GM19455 (cell line): Measurements from ENCODE around the gene SOCS2.
"Not testable (repeated sequence)": the region's sequence is repeated elsewhere in the genome, so short reads cannot be mapped to it uniquely, and the experiment has no call there.

Source experiments
- ATAC-seq: cut with Tn5 transposase; IDR thresholded peaks from one replicate; pipeline ENCODE4 v1.9.1; 2021; ENCODE audit not compliant: unreplicated experiment

Gene SOCS2

DNA sequence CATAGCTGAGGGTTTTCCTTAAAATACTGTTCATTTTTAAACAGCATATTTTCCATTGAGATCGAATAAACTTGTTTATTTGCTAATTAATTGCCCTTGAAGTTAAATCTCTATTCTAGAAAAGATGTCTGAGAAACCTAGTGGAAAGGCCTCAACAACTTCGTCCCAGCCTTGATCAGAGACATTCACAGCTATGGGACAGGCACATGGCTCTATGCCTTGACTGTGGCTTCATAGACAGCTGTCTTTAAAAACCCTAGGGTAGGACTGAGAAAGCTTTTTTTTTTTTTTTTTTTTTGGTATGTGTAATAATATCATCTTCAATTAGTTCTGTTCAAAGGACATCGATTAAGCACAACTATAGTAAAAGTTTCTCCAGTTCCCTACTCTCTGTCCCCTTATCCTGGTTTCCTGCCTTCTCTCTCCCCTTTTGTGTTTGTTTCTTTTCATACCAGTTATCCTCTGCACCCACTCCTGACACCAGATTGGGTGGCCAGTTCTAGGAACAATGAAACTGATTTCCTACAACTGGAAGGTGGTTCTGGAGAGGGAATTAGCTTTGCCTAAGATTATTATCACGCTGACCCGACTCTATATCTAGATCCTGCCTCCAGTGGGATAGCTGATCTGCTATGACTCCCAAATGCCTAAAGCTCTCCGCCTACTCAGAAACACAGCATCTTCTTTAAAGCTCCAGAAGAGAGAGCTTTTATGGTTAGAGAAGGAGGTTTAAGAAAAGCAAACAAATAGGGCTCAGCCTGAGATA lies 20.3 kb downstream of the SOCS2 start:
- ATAC-seq, result no peak

DNA sequence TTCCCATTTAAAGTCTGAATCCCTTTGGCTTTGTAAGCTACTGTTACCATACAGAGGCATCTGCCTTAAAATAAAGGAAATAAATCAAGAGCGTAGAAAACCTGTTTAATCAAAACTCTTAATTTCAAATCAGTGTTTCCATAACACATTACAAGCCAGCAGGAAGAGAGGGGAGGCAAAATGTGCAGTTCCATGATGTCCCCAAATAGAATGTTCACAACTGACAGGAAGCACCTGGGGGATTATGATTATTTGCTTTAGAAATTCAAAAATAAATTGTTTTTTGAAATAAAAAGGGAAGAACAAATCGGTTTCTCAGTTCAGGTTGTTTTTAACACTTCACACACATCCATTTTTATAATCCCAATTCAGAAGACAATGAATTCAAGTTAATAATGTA lies 21.4 kb downstream of the SOCS2 start:
- no peak for ATAC-seq

DNA sequence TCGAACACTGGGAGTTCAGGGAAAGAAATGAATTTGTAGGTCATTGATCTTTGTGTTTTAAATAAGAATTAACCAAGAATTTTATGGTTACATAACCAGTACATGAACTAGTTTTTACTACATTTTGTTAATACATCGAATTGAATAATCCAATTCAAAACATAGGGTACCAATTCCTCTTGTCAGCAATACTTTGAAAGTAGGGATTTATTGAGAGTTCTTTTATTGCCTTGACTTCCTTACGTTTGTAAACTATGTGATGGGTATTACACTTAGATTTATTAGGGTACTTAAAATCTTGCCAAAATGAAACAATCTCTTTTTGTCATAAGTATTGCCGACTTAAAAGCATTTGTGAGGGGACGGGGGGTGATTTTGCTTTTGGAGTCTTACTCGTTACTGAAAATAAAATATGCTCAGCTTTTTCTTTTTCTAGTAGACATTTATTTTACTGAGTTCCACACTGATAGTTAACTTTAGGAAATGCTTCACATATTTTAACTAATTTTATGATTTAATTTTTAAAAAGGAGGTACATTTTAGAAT lies 22.4 kb downstream of the SOCS2 start:
- ATAC-seq, result no peak

DNA sequence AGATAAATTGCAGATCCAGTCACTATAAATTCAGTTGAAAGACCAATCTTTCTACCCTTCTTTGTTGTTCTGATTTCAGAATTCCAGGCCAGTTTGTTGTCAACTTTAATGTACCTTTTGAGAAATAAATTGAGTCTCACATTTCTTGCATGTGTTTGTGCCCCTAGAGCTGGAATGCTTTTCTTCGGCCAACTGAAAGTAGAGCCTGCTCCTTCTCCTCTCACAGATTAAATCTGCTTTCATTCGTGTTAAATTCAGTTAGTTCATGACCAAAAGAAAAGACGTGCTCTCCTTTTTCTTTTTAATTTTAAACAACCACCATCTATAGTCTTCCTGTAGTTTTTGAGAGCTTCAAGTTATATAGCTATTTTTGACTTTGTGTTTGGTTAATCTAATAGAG lies 22.9 kb downstream of the SOCS2 start:
- no peak for ATAC-seq

DNA sequence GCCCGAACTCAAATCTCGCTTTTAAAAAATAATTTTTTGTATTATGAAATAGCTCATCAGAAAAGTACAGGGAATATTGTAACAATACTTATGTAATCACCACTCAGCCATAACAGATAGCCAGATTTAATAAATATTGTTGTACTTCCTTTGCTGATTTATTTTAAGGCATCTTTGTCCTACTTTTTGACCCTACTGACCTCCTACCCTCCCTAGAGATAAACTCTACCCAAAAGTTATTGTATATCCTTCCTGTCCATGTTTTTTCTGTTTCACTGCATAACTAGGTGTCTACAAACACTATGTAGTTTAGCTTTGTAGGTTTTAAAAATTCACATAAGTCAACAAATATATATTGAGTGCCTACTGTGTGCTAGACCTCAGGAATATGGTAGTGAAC lies 25.1 kb downstream of the SOCS2 start:
- ATAC-seq, result no peak

DNA sequence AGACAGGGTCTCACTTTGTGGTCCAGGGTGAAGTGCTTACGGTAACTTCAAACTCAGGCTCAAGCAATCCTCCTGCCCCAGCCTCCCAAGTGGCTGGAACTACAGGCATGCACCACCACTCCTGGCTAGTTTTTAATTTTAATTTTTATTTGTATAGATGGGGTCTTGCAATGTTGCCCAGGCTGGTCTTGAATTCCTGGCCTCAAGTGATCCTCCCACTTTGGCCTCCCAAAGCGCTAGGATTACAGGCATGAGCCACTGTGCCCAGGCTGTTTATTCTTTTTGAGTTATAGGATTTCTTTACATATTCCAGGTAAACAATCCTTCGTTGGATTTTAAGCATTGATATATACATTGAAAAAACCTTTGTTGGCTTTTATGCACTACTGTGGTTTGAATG lies 26.7 kb downstream of the SOCS2 start:
- ATAC-seq, result no peak

DNA sequence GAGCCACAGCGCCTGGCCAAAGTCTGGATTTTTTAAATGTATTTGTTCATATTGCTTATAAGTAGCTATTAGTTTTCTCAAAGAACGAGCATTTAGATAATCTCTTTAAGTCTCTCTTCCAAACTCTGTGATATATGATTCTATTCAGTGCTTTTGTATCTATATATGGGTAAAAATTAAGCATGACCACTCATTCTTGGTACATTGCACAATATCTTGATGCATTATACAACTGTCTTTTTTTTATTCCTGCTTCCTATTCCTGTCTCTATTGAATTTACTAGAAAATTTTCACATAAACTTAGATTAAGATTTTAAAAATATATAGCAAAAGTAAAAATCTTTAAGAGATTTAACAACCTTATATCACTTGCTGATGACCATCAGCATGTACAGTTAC lies 29.1 kb downstream of the SOCS2 start:
- no peak for ATAC-seq

DNA sequence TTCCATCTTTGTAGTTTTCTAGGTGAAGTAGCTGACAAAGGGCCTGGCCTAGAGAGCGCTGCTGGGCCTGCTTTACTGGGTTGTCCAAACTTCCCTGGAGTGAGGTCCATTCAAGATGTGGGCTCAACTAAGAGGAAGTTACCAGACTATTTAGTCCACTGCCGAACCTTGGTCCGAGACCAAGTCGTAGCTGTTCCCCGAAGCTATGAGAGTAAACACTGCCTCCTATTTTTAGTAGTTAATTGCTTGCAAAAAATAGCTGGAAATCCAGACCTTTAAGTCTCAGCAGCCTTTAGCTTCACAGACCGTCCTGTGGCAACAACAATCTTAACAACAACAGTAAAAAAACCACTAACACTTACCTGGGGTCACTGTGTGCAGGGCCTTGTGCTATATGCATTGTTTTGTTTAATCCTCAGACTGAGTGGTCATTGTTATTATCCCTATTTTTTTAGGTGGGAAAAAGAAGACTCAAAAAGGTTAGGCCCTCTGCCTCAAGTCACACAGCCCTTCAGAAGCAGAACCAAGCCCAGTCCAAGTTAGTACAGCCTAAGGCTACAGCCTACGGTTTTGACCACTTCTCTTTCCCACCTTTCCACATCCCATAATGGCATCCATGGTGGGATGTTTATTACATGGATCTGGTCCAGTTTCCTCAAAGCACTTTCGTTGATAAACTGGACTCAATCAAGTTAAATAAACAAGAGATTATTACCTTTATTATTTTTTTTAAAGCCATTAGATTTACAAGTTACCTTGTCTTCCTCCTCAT lies 30.6 kb downstream of the SOCS2 start:
- ATAC-seq, result no peak

DNA sequence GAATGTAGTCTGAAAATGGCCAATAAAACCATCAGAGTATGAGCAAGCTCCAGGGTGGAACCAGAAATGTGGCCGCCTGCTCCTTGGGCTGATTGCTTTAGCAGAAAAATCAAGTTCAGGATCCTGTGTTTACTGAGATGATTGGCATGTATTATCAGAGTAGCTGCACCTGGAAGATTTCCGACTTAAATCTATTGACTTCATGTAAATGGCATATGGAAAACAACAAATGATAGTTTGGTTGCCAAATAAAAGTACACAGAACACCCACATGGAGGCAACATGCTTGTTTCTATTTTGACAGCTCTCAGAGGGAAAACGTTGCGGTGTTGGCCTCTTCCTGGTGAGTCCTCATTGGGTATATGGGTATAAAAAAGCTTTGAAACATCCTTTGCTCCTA lies 31.3 kb downstream of the SOCS2 start:
- ATAC-seq, result no peak

DNA sequence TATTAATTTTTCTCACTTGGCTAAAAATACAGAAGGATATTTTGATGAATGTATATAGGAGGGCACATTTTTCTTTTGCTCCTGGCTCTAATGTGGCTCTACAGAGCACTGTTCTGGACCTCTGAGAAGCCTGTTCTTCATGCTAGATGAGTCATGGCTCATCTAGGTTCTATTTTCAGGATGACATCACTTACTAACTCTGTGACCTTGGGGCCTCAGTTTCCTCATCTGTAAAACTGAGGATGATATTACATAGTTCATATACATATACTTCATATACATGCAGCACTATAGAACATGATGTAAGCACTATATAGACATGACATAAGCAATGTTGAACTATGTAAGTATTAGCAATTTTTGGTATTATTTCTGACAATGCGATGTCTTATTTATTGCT lies 35.8 kb downstream of the SOCS2 start:
- ATAC-seq, result no peak

DNA sequence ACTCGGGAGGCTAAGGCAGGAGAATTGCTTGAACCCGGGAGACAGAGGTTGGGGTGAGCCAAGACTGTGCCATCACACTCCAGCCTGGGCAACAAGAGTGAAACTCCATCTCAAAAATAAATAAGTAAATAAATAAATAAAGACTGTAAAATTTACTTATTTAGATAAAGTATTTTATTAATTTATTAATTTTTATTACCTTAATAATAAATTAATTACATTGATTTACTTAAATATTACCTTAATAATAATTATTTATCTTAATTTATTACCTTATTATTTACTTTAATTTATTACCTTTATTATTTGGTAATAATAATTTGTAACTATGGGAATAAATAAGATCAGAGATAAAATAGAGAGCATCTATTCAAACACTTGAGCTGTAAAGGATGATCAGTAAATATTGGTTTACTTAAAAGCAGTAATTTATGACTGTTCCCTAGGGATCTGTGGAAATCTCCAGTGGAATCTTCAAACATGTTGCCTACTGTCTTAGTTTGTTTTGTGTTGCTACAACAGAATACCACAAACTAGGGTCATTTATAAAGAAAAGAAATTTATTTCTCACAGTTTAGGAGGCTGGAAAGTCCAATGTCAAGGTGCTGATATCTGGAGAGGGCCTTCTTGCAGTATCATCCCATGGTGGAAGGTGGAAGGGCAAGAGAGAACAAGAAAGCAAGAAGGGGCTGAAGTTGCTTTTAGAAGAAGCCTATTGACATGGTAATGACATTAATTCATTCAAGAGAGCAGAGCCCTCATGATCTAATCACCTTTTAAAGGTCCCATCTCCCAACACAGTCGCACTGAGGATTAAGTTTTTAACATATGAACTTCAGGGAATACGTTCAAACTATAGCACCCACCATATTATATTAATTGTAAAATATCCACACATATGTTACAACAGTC lies 37.1 kb downstream of the SOCS2 start:
- no peak for ATAC-seq

DNA sequence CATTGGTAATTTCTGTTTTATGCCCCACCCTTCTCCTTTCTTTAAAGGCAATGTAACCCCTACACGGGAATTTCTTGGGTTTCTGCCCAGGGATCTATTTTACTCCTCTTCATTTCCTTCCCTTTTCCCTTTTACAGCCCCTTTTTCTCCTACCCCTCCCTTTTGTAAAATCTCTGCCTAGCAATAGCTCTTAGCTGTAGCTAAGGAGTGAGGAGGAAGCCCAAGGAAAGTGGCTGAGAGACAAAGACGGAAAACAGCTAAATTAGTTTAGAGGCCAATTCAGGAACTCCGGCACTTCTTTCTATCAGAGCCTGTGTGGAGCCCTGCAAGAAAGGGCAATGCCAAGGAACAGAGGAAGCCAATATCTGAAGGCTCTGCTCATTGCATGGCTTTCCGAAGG lies 40.3 kb downstream of the SOCS2 start:
- no peak for ATAC-seq

DNA sequence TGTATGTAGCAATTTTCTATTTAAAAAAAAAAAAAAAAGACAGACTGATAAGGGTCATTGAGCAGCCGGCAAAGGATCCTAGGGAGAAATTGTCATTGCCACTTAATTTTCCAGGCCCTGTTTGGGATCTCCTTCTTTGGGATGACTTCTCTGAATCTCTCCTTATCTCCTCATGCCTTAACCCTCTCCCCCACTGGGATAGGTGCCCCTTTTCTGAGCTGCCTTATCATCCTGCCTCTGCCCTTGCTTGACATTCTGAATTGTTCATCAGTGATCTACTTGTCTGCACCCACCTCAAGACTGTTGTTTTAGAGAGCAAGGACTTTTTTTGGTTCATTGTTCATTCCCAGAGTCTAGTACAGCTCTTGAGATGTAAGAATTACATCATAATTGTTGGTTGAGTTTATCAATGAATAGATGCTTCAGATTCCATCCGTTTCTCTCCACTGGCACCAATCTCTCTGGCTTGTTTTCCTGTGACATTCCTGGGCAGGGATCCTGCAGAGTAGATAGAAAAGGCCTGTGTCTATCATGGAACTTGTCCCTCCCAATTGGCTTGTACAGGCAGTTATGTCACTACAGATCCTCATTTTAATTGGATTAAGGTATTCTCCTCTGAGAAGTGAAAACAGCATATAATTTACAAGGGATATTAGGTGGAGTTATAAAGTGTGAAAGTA lies 42.6 kb downstream of the SOCS2 start:
- ATAC-seq, result no peak

DNA sequence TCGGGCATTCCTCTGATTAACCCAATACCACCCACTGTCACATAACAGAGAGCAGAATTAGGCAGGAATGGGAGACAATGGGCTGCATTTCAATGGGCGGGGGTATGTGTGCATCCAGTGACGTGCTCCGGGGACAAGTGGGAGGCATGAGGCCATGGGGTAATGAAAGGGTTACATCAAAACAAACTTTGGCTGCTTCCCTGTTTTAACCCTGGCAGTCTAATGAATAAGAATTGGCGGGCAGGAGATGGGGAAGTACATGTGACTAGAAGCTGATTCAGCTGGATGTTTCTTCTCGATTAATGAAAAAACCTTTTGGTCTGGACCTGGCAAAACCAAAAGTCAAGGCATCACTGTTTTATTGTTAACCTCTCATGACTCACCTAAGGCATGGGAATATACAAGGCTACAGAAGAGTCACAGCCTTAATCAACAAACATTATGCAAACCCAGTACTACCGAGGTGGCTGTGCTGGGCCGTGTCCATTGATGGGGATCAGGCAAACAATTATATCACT lies 44.2 kb downstream of the SOCS2 start:
- no peak for ATAC-seq

DNA sequence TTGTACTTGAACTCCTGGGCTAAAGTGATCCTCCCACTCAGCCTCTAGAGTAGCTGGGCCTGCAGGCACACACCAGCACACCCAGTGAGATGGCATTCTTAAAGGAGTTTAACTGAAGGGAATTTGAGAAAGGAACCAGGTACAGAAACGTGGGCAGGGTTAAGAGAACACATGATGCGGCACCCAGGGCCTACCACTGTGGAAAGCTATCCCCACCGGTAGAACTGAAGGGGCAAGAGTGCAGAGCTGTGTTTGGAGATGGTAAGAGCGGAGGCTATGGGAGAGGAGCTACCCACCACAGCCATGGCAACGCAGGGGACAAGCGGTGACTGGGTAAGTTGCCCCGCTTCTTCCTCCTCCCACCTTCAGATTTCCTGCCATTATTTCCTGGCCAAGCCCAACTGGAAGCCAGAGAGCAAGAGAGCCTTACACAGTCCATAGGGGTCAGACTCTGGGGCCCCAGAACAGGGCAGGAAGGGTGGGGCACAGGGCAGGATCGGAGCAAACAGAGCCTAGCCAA lies 46.5 kb downstream of the SOCS2 start:
- no peak for ATAC-seq

DNA sequence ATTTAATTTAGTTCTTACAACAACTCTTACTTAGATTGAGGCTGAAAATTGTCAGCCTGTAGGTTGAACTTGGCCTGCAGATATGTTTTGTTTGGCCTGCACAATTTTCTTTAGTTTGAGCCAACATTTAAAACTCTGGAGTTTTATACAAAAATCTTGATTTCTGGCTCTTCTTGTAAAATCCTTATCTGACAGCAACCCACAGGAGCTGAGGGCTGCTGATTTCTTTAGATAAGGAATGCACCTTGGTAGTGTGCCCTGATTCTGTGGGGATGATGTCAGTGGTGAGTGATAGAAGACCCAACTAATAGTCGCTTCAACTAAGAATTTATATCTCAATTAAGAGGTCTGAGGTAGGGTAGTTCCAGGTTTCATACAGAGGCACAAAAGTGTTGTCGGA lies 49.5 kb downstream of the SOCS2 start:
- no peak for ATAC-seq

DNA sequence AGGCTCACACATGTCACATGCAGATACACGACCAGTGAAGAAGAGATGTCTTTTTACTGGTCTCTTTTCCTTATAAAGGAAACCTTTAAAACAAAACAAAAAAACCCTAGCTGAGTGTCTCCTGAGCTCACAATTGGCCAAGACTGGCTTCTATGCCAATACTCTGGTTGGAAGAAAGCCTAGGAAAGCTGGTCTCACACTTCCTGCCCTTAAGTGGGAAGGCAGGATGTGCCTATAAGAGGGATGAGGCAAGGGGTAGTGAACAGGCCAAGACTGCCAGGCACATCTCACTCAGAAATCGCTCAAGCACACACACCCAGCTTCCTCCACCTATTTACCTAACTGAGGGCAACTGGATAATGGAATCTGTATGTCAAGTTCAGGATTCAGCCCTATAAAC lies 50.0 kb downstream of the SOCS2 start:
- no peak for ATAC-seq

DNA sequence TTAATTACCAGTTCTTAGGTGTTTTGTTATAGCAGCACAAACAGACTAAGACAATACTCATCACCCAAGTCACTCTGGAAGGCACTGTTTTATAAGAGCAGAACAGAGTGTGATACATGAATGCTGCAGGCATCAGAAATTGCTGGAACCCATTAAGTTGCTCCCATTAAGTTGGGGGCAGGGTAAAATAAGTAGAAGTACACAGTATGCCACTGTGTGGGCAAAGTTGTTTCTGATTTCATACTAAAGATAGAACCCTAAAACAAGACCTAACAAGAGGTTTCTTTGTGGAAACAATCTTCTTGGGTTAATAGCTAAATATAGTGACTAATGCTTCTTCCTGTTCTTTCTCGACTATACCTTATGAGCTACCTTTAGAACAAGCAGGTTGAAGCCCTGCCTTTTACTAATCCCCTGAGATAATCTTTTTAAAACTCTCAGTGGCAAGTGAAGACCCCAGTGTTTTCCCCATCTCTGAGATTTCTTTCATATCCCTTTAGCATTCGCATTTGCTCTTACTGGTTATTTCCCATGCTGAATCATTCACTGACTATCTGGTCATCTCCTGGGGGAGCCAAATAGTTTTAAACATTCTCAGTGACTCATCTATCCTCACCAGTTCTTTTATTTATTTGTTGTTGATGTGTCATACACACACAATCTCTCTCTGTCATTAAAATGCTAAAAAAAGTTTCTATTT lies 52.3 kb downstream of the SOCS2 start:
- peak; percentile 69 for ATAC-seq

DNA sequence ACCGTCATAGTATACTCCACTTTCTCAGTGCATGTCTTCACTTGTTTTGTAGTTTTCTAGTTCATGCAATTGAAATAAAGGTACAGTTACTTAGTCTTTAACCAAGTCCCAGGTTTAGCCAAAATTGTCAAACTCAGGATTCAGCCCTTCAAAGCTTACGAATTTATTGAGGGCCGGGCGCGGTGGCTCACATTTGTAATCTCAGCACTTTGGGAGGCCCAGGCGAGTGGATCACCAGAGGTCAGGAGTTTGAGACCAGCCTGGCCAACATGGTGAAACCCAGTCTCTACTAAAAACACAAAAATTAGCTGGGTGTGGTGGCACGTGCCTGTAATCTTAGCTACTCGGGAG lies 52.8 kb downstream of the SOCS2 start:
- not testable (repeated sequence) for ATAC-seq

DNA sequence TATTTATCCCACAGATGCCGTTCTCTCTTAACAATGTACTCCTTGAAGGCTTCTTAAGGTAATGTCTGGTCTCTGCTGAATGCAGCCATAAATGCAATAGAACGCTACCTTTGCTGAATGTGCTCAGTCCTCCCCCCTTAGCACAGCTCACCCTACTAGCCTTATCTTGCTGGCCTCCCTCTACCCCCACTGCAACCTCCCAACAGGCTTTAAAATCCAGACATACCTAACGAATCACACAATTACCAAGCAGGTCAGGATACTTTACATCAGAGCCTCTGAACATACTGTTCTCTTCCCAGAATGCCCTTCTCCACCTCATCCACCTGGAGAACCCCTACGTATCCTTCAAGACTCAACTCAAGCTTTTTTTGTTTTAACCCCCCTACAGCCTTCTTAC lies 53.7 kb downstream of the SOCS2 start:
- ATAC-seq, result no peak
